HCT116 (cell line): ENCODE results near the gene FHL2. TPM values are rescaled to one million over a fixed set of nuclear protein-coding genes. Genes with fewer than 3 reads are reported as not detected.

ENCODE experiments used
- ATAC-seq: fragments of 200-7000 bp; cut with Tn5 transposase; 2 replicates; pipeline ENCODE4 v1.9.1; 2020; ENCODE audit warnings: mild to moderate bottlenecking, moderate library complexity
- BruUV-seq: library from RNA; stranded (reverse); fragments of 400-500 nt; replicated peaks from 2 replicates; lab custom pipeline; 2021; lab: Mats Ljungman, UMichigan
- CTCF ChIA-PET: fragments of 300-600 bp; sonication (Branson Sonifier 250); formaldehyde crosslinking; loops from one replicate; lab custom pipeline; 2021; ENCODE audit warnings: antibody characterized with exemption; lab: Charles Lee
- POLR2A ChIA-PET: fragments of 300-600, 350-600 bp; sonication (Branson Sonifier 250); formaldehyde crosslinking; loops from one replicate; lab custom pipeline; 2021; ENCODE audit warnings: antibody characterized with exemption; lab: Charles Lee
- RAD21 ChIA-PET, 2 experiments: fragments of 300-600 bp; sonication (Branson Sonifier 250); formaldehyde crosslinking; loops; one replicate each; lab custom pipeline; 2023; ENCODE audit warnings: low total read pairs in 2 of 2; ENCODE audit not compliant: uncharacterized antibody in 2 of 2, unreplicated experiment in 2 of 2, low non-redundant PET in 1 of 2; lab: Charles Lee
- DNase-seq: peaks from one replicate; pipeline ENCODE4 v3.0.0-alpha.2; 2010; ENCODE audit warnings: low read depth, low spot score
- H2AFZ ChIP-seq: fragments of 200-600 bp; shearing (Covaris generic), sonication (generic); 2 replicates; pipeline ENCODE4 v1.6.1; 2017; ENCODE audit warnings: low read depth, mixed run types, mixed read lengths, antibody characterized with exemption, low read length; ENCODE audit not compliant: poor library complexity, severe bottlenecking
- H3K27ac ChIP-seq: 2 replicates; pipeline ENCODE4 v1.5.1; 2012; ENCODE audit warnings: low read depth, low read length
- H3K27me3 ChIP-seq: fragments of 200-600 bp; sonication (generic); 2 replicates; pipeline ENCODE4 v1.6.1; 2016; ENCODE audit warnings: mixed run types, low read length, mixed read lengths; ENCODE audit not compliant: insufficient read depth
- H3K36me3 ChIP-seq, 2 experiments: fragments of 200-500 bp in 1 of 2; fragments of 200-600 bp in 1 of 2; sonication (Bioruptor generic) in 1 of 2; sonication (generic) in 1 of 2; 2 replicates each; pipeline versions ENCODE4 v1.5.1 to v1.6.1; 2014 to 2016; ENCODE audit warnings: low read length in 2 of 2, inconsistent platforms in 1 of 2, mixed read lengths in 1 of 2, mixed run types in 1 of 2; ENCODE audit not compliant: insufficient read depth in 2 of 2, control insufficient read depth in 1 of 2
- H3K4me1 ChIP-seq, 2 experiments: fragments of 200-600 bp in 1 of 2; sonication (generic) in 1 of 2; 2 replicates each; pipeline versions ENCODE4 v1.5.1 to v1.6.1; 2012 to 2017; ENCODE audit warnings: low read length in 2 of 2, inconsistent platforms in 1 of 2, mild to moderate bottlenecking in 1 of 2, mixed read lengths in 1 of 2, mixed run types in 1 of 2, moderate library complexity in 1 of 2; ENCODE audit not compliant: insufficient read depth in 2 of 2, control insufficient read depth in 1 of 2
- H3K4me2 ChIP-seq: fragments of 200-600 bp; sonication (generic); 2 replicates; pipeline ENCODE4 v1.6.1; 2017; ENCODE audit warnings: mixed run types, low read length, mixed read lengths
- H3K4me3 ChIP-seq, 2 experiments: fragments of 200-600 bp in 1 of 2; sonication (generic) in 1 of 2; replicated peaks in 1 of 2; 2 replicates each; pipeline ENCODE4 v1.5.1; 2011 to 2016; ENCODE audit warnings: low read length in 2 of 2, control low read depth in 1 of 2, low read depth in 1 of 2, mild to moderate bottlenecking in 1 of 2, mixed read lengths in 1 of 2, mixed run types in 1 of 2
- H3K79me2 ChIP-seq: fragments of 200-600 bp; sonication (generic); 2 replicates; pipeline ENCODE4 v1.6.1; 2017; ENCODE audit warnings: mild to moderate bottlenecking, mixed run types, low read length, moderate library complexity, mixed read lengths; ENCODE audit not compliant: insufficient read depth
- H3K9ac ChIP-seq: fragments of 200-600 bp; sonication (generic); 2 replicates; pipeline ENCODE4 v1.6.1; 2016; ENCODE audit warnings: low read length, mixed read lengths
- H3K9me2 ChIP-seq: fragments of 200-600 bp; sonication (generic), shearing (Covaris generic); 2 replicates; pipeline ENCODE4 v1.6.1; 2017; ENCODE audit warnings: mixed run types, mild to moderate bottlenecking, moderate library complexity; ENCODE audit not compliant: insufficient read depth
- H3K9me3 ChIP-seq, 2 experiments: fragments of 200-500 bp in 1 of 2; fragments of 200-600 bp in 1 of 2; sonication (Bioruptor generic) in 1 of 2; sonication (generic) in 1 of 2; 2 replicates each; pipeline ENCODE4 v1.6.1; 2014 to 2017; ENCODE audit warnings: low read length in 2 of 2, mixed read lengths in 2 of 2, inconsistent platforms in 1 of 2, low read depth in 1 of 2, mild to moderate bottlenecking in 1 of 2, mixed run types in 1 of 2, moderate library complexity in 1 of 2; ENCODE audit not compliant: control insufficient read depth in 1 of 2, insufficient read depth in 1 of 2
- H4K20me1 ChIP-seq: fragments of 200-600 bp; sonication (generic), shearing (Covaris generic); 2 replicates; pipeline ENCODE4 v1.6.1; 2017; ENCODE audit warnings: mixed run types, mild to moderate bottlenecking, moderate library complexity; ENCODE audit not compliant: insufficient read depth
- ATF3 ChIP-seq: IDR thresholded peaks from 2 replicates; pipeline ENCODE4 v1.6.1; 2012
- CBX3 ChIP-seq: IDR thresholded peaks from 2 replicates; pipeline ENCODE4 v1.6.1; 2012; ENCODE audit warnings: low read depth
- CEBPB ChIP-seq: IDR thresholded peaks from 2 replicates; pipeline ENCODE4 v1.6.1; 2012; ENCODE audit warnings: low read depth
- CTCF ChIP-seq, 3 experiments: fragments of 200-600 bp in 1 of 3; sonication (generic) in 1 of 3; IDR thresholded peaks in 2 of 3; conservative IDR thresholded peaks in 1 of 3; 2 replicates each; pipeline ENCODE4 v1.5.1; 2012 to 2017; ENCODE audit warnings: low read depth in 2 of 3, low read length in 2 of 3, antibody characterized with exemption in 1 of 3, borderline replicate concordance in 1 of 3, control low read depth in 1 of 3, mild to moderate bottlenecking in 1 of 3, mixed read lengths in 1 of 3, mixed run types in 1 of 3, moderate library complexity in 1 of 3; ENCODE audit not compliant: insufficient read depth in 1 of 3
- EGR1 ChIP-seq: IDR thresholded peaks from 2 replicates; pipeline ENCODE4 v1.6.1; 2012; ENCODE audit warnings: low read depth
- ELF1 ChIP-seq: IDR thresholded peaks from 2 replicates; pipeline ENCODE4 v1.6.1; 2012; ENCODE audit warnings: low read depth, borderline replicate concordance
- FOSL1 ChIP-seq: IDR thresholded peaks from 2 replicates; pipeline ENCODE4 v1.6.1; 2012; ENCODE audit warnings: low read depth
- JUND ChIP-seq: IDR thresholded peaks from 2 replicates; pipeline ENCODE4 v1.6.1; 2012
- POLR2A ChIP-seq: IDR thresholded peaks from 2 replicates; pipeline ENCODE4 v1.7.0; 2011; ENCODE audit warnings: borderline replicate concordance; ENCODE audit not compliant: insufficient read depth, insufficient read length; ENCODE audit errors: extremely low read depth
- POLR2AphosphoS5 ChIP-seq: IDR thresholded peaks from 2 replicates; pipeline ENCODE4 v1.6.1; 2011; ENCODE audit warnings: mild to moderate bottlenecking, low read depth, low read length, moderate library complexity
- RAD21 ChIP-seq: IDR thresholded peaks from 2 replicates; pipeline ENCODE4 v1.6.1; 2012; ENCODE audit warnings: low read depth, mild to moderate bottlenecking
- REST ChIP-seq: IDR thresholded peaks from 2 replicates; pipeline ENCODE4 v1.6.1; 2012; ENCODE audit warnings: low read depth
- SIN3A ChIP-seq: IDR thresholded peaks from 2 replicates; pipeline ENCODE4 v1.6.1; 2012; ENCODE audit warnings: low read depth
- SRF ChIP-seq: IDR thresholded peaks from 2 replicates; pipeline ENCODE4 v1.6.1; 2012; ENCODE audit warnings: low read depth
- ZFX ChIP-seq: fragments of 450-650 bp; IDR thresholded peaks from 2 replicates; pipeline ENCODE4 v1.6.1; 2017
- intact Hi-C: fragments of 100-400 bp; cut with micrococcal nuclease; formaldehyde crosslinking; loops from 2 replicates; pipeline ENCODE4 v1.10.0; 2022
- total RNA-seq: library from RNA; stranded (reverse); gene quantifications from one replicate; pipeline ENCODE4 v1.2.1, GENCODE V29; 2021; ENCODE audit not compliant: unreplicated experiment
- TF ChIP-seq, protein P1 (sequence below): IDR thresholded peaks from 2 replicates; pipeline ENCODE4 v1.6.1; 2012

FHL2 gene
- total RNA-seq, 1 experiment from 2014 or later: 86.6 TPM

GRCh38 chr2:105361102-105361889, 37.6 kb downstream of the FHL2 start:
- CTCF ChIA-PET: no interaction called here
- BruUV-seq: no TSS peak
- no peak for TF ChIP-seq SRF
- TF ChIP-seq, all 23 proteins: peak for 0

DNA sequence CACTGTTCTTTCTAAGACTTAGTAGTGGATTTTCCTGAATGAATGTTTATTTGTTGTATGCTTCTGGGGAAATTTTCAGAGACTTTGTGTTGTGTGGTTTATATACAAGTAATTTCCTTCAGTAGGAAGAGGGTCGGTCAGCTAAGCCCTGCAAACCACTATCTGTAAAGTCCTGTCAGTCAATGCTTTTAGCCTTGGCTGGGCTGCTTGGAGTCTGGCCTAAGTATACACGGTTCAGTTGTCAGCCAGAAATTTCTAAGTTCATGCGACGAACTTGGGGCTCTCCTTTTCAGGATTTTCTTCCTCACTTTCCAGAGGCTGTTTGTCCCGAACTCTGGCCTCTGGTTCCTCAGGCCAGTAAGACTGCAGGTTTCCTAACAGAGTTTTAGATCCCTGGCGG, 40.3 kb downstream of the FHL2 start:
- Histone ChIP-seq H3K4me2 (no peak overlapping the region), H2AFZ (no peak overlapping the region), H3K4me3 (no peak overlapping the region), H3K27me3 (no peaks in the 10 kb centered on the region), H4K20me1 (no peaks in the 10 kb centered on the region; the same call in 1 of the 2 replicates), H3K9ac (no peak overlapping the region), H3K9me3 (no peaks in the 10 kb centered on the region), H3K36me3 (peaks cover 20 to 57% of the 10 kb centered on the region in 2 experiments), H3K4me1 (peaks cover 0 to 5% of the 10 kb centered on the region in 2 experiments; a peak in 1 of 4 replicates), H3K9me2 (no peaks in the 10 kb centered on the region), H3K79me2 (no peaks in the 10 kb centered on the region; the same call in 1 of the 2 replicates), H3K27ac (no peak overlapping the region)
- ChIA-PET RAD21 (no interaction called here), POLR2A (no interaction called here), CTCF (no interaction called here)
- no peak for DNase-seq
- no peak for ATAC-seq
- no TSS peak for BruUV-seq
- intact Hi-C loops: no loop called here
- TF ChIP-seq, protein P1, sequence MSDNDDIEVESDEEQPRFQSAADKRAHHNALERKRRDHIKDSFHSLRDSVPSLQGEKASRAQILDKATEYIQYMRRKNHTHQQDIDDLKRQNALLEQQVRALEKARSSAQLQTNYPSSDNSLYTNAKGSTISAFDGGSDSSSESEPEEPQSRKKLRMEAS: no peak
- TF ChIP-seq POLR2A: no peak
- TF ChIP-seq REST: no peak
- no peak for TF ChIP-seq CEBPB
- TF ChIP-seq JUND: no peak
- no peak for TF ChIP-seq CTCF (IDR thresholded peaks at IDR 0.05 in 2 of 3, conservative IDR thresholded peaks at IDR 0.05 in 1 of 3; ENCODE audit: borderline replicate concordance in 1 of 3, insufficient read depth in 1 of 3, low read depth in 2 of 3, low read length in 2 of 3)
- no peak for TF ChIP-seq RAD21
- no peak for TF ChIP-seq CBX3
- TF ChIP-seq EGR1: no peak
- no peak for TF ChIP-seq ATF3
- no peak for TF ChIP-seq ELF1
- TF ChIP-seq SIN3A: no peak
- no peak for TF ChIP-seq FOSL1
- TF ChIP-seq ZFX: no peak
- TF ChIP-seq POLR2AphosphoS5: no peak

More at GRCh38 chr2:105361102-105361889, 37.6 kb downstream of the FHL2 start:
- Histone ChIP-seq H3K9me2 (no peaks in the 10 kb centered on the region), H3K79me2 (peaks cover 9% of the 10 kb centered on the region; the same call in 1 of the 2 replicates), H3K4me2 (no peak overlapping the region), H3K27me3 (no peaks in the 10 kb centered on the region), H3K4me3 (no peak overlapping the region), H2AFZ (no peak overlapping the region), H3K9me3 (no peaks in the 10 kb centered on the region), H4K20me1 (no peaks in the 10 kb centered on the region; the same call in 1 of the 2 replicates), H3K4me1 (peaks cover 0 to 1% of the 10 kb centered on the region in 2 experiments; a peak in 1 of 4 replicates), H3K36me3 (peaks cover 22 to 69% of the 10 kb centered on the region in 2 experiments), H3K27ac (no peak overlapping the region), H3K9ac (no peak overlapping the region)
- POLR2A ChIA-PET: no interaction called here
- intact Hi-C loops: no loop called here
- ATAC-seq (no peak), DNase-seq (no peak)
- RAD21 ChIA-PET: no interaction called here
